DND-41 (cell line): ENCODE data around the gene ZDHHC22.

Experiments
- ATAC-seq: fragments of 200-7000 bp; cut with Tn5 transposase; 3 replicates; pipeline ENCODE4 v1.9.1; 2021; ENCODE audit warnings: low read depth; ENCODE audit not compliant: insufficient read depth
- DNase-seq: peaks from one replicate; pipeline ENCODE4 v3.0.0-alpha.2; 2020
- H2AFZ ChIP-seq: 2 replicates; pipeline ENCODE4 v1.6.0; 2012; ENCODE audit warnings: low read depth, low read length
- H3K27ac ChIP-seq: 2 replicates; pipeline ENCODE4 v1.5.1; 2012; ENCODE audit warnings: low read length, inconsistent platforms
- H3K27me3 ChIP-seq: fragments of 200-600 bp; sonication (generic); 2 replicates; pipeline ENCODE4 v1.6.0; 2012; ENCODE audit warnings: low read length, mild to moderate bottlenecking, inconsistent platforms; ENCODE audit not compliant: insufficient read depth, poor library complexity
- H3K36me3 ChIP-seq: 2 replicates; pipeline ENCODE4 v1.5.1; 2012; ENCODE audit warnings: low read length, inconsistent platforms; ENCODE audit not compliant: insufficient read depth
- H3K4me1 ChIP-seq: 2 replicates; pipeline ENCODE4 v1.5.1; 2012; ENCODE audit warnings: mild to moderate bottlenecking, low read length; ENCODE audit not compliant: insufficient read depth
- H3K4me2 ChIP-seq: 2 replicates; pipeline ENCODE4 v1.6.0; 2012; ENCODE audit warnings: mild to moderate bottlenecking, moderate library complexity, low read length, inconsistent platforms; ENCODE audit not compliant: insufficient read depth
- H3K4me3 ChIP-seq, 2 experiments: fragments of 200-600 bp in 1 of 2; shearing (Covaris generic) in 1 of 2; 2 replicates each; pipeline ENCODE4 v1.5.1; 2012 to 2016; ENCODE audit warnings: inconsistent platforms in 2 of 2, low read length in 2 of 2, mild to moderate bottlenecking in 2 of 2, low read depth in 1 of 2, moderate library complexity in 1 of 2
- H3K79me2 ChIP-seq: 2 replicates; pipeline ENCODE4 v1.6.0; 2012; ENCODE audit warnings: low read length, inconsistent platforms; ENCODE audit not compliant: insufficient read depth
- H3K9ac ChIP-seq: 2 replicates; pipeline ENCODE4 v1.6.0; 2012; ENCODE audit warnings: low read depth, mild to moderate bottlenecking, inconsistent platforms, low read length, moderate library complexity
- H3K9me3 ChIP-seq: 2 replicates; pipeline ENCODE4 v1.5.1; 2012; ENCODE audit warnings: low read length, moderate library complexity, mild to moderate bottlenecking, inconsistent platforms; ENCODE audit not compliant: insufficient read depth, severe bottlenecking
- H4K20me1 ChIP-seq: 2 replicates; pipeline ENCODE4 v1.6.0; 2012; ENCODE audit warnings: low read length; ENCODE audit not compliant: insufficient read depth
- EZH2 ChIP-seq: IDR thresholded peaks from 3 replicates; pipeline ENCODE4 v1.6.1; 2012; ENCODE audit warnings: borderline replicate concordance, low read depth, mild to moderate bottlenecking, moderate library complexity, low read length, inconsistent platforms; ENCODE audit not compliant: severe bottlenecking
- TF ChIP-seq, protein P1 (sequence below): IDR thresholded peaks from 2 replicates; pipeline ENCODE4 v1.5.1; 2012; ENCODE audit warnings: borderline replicate concordance, low read length, moderate library complexity, mild to moderate bottlenecking; ENCODE audit not compliant: poor library complexity, severe bottlenecking; ENCODE audit errors: extremely low read depth

The ZDHHC22 gene

DNA sequence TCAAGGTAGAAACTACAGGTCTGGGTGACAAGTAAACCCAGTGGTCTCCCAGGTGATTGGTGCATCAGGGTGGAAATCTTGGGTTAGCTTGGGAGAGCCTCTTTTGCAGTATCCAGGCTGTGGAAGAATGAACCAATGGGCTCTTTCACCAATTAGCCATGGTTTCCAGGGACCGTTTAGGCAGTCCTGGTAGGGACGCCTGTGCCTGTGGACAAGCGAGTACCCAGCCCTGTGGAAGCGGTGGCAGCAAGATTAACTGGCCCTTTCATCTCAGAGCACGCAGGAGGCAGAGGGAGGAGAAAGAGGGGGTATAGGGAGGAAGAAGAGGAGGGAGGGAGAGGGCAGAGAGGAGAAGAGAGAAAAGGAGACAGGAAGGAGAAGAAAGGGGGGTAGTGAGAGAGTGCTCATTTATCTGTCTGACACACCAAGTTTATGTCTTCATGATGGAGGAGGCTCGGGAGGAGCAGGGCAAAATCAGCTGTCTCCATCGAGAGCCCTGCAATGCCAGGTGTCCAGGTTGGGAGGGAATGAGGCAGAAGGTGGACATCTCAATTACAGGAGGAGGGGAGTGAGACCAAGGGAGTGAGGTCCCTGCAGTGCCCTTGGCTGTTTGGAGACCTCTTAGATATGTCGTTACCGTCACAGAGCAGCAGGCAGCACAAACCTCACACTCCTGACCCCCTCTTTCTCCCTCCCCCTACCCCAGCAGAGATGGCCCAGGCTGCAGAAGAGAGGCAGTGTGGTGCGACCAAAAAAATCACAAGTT, 4.6 kb upstream of the ZDHHC22 start:
- Histone ChIP-seq H3K9me3 (no peaks in the 10 kb centered on the region), H3K27ac (no peak overlapping the region), H3K4me1 (no peaks in the 10 kb centered on the region), H4K20me1 (no peaks in the 10 kb centered on the region), H3K27me3 (peaks cover 13% of the 10 kb centered on the region), H2AFZ (no peak overlapping the region), H3K9ac (no peak overlapping the region), H3K4me3 (no peak overlapping the region), H3K4me2 (no peak overlapping the region), H3K36me3 (no peaks in the 10 kb centered on the region), H3K79me2 (no peaks in the 10 kb centered on the region)
- TF ChIP-seq EZH2: no peak
- TF ChIP-seq, protein P1, sequence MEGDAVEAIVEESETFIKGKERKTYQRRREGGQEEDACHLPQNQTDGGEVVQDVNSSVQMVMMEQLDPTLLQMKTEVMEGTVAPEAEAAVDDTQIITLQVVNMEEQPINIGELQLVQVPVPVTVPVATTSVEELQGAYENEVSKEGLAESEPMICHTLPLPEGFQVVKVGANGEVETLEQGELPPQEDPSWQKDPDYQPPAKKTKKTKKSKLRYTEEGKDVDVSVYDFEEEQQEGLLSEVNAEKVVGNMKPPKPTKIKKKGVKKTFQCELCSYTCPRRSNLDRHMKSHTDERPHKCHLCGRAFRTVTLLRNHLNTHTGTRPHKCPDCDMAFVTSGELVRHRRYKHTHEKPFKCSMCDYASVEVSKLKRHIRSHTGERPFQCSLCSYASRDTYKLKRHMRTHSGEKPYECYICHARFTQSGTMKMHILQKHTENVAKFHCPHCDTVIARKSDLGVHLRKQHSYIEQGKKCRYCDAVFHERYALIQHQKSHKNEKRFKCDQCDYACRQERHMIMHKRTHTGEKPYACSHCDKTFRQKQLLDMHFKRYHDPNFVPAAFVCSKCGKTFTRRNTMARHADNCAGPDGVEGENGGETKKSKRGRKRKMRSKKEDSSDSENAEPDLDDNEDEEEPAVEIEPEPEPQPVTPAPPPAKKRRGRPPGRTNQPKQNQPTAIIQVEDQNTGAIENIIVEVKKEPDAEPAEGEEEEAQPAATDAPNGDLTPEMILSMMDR: no peak
- DNase-seq (no peak), ATAC-seq (no peak)

DNA sequence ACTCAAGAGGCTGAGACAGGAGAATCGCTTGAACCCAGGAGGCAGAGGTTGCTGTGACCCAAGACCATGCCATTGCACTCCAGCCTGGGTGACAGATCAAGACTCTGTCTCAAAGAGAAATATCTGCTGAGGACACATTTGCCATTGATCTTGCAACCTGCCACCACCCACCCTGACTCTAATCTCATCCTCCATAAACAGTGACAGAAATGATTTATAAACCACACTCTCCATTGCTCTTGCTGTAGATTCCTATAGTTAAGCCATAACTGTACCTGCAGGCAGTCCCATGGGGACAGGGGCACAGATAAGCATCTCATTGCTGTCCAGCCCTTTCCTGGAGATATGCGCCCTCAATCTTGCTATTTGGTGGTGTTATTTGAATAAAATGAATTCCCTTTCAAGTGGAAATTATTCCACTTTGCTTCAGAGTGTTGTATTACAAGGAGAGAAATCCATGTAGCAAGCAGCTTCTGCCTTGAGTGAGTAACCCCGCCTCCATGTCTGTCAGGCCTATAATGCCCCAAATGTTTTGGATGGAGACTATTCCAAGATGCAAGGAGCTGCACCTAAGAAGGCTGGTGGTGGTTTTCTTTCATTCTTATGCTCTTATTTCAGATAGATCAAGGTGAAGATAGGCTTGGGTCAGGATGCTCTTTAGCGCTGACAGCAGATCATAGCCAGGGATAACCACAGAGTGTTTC, 3.0 kb upstream of the ZDHHC22 start:
- Histone ChIP-seq H3K27me3 (peaks cover 13% of the 10 kb centered on the region), H3K9ac (no peak overlapping the region), H3K27ac (no peak overlapping the region), H3K79me2 (no peaks in the 10 kb centered on the region), H3K4me1 (no peaks in the 10 kb centered on the region), H4K20me1 (no peaks in the 10 kb centered on the region), H3K9me3 (no peaks in the 10 kb centered on the region), H3K4me3 (no peak overlapping the region), H2AFZ (no peak overlapping the region), H3K36me3 (no peaks in the 10 kb centered on the region), H3K4me2 (no peak overlapping the region)
- DNase-seq (no peak), ATAC-seq (no peak)
- TF ChIP-seq, protein P1: no peak
- TF ChIP-seq EZH2: no peak

- no peak overlapping the region for H3K4me3 ChIP-seq
- no peak overlapping the region for H2AFZ ChIP-seq
Measured at GRCh38 chr14:77143071-77143470, 1.5 kb upstream of the ZDHHC22 start.

More at GRCh38 chr14:77143071-77143470, 1.5 kb upstream of the ZDHHC22 start:
- H3K4me1 ChIP-seq: no peaks in the 10 kb centered on the region
- H3K27ac ChIP-seq: no peak overlapping the region
- no peaks in the 10 kb centered on the region for H3K79me2 ChIP-seq
- no peaks in the 10 kb centered on the region for H4K20me1 ChIP-seq
- no peak overlapping the region for H3K9ac ChIP-seq
- no peaks in the 10 kb centered on the region for H3K36me3 ChIP-seq
- TF ChIP-seq, protein P1: no peak
- no peak for TF ChIP-seq EZH2
- DNase-seq: no peak
- no peak overlapping the region for H3K4me2 ChIP-seq
- no peaks in the 10 kb centered on the region for H3K9me3 ChIP-seq
- ATAC-seq: no peak
- H3K27me3 ChIP-seq: peaks cover 13% of the 10 kb centered on the region
